ENCODE results near the gene NIM1K.

NIM1K gene

DNA sequence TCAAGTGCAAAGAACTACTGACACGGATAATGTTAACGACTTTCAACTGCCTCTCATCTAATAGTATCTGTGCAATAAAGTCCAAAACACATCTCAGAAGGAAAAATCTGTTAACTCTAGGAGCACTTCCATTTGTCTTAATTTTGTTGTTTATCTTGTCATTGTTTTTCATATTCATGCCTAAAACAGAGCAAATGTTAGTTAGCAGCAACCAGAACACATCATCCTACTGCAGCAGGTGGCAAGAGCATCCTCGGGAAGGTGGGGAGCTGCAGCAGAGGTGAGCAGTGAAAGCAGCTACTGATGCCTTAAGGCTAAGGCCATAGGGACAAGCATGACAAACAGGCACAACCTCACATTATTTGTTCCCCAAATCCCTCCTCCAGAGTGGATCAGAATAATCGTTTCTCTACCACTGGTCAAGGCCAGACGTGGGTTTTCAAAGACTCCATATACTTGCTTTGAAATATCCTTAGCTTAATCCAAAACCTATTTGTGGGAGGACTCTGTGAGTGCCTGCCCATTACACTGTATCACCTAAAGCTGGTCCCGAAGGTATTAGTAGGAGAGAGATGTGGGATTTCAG lies 120.1 kb downstream of the NIM1K start:
- DNase-seq (ENCODE audit: low read depth in 1 of 2, low spot score in 1 of 2): no peak
- H3K4me3 ChIP-seq (replicated peaks; ENCODE audit: insufficient read depth, low read length): peak overlapping the region; percentile 97
- H3K27me3 ChIP-seq (ENCODE audit: insufficient read depth, poor library complexity, severe bottlenecking): no peaks in the 10 kb centered on the region
- TF ChIP-seq, protein P1, sequence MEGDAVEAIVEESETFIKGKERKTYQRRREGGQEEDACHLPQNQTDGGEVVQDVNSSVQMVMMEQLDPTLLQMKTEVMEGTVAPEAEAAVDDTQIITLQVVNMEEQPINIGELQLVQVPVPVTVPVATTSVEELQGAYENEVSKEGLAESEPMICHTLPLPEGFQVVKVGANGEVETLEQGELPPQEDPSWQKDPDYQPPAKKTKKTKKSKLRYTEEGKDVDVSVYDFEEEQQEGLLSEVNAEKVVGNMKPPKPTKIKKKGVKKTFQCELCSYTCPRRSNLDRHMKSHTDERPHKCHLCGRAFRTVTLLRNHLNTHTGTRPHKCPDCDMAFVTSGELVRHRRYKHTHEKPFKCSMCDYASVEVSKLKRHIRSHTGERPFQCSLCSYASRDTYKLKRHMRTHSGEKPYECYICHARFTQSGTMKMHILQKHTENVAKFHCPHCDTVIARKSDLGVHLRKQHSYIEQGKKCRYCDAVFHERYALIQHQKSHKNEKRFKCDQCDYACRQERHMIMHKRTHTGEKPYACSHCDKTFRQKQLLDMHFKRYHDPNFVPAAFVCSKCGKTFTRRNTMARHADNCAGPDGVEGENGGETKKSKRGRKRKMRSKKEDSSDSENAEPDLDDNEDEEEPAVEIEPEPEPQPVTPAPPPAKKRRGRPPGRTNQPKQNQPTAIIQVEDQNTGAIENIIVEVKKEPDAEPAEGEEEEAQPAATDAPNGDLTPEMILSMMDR (IDR thresholded peaks at IDR 0.05; ENCODE audit: insufficient read depth, low read length): no peak
- TF ChIP-seq GABPA (IDR thresholded peaks at IDR 0.05; ENCODE audit: low read depth): no peak
- TF ChIP-seq POLR2AphosphoS5 (IDR thresholded peaks at IDR 0.05; ENCODE audit: low read depth): no peak
- no peak for TF ChIP-seq SPI1 (IDR thresholded peaks at IDR 0.05; ENCODE audit: borderline replicate concordance, low read depth)
- TF ChIP-seq, protein P2, sequence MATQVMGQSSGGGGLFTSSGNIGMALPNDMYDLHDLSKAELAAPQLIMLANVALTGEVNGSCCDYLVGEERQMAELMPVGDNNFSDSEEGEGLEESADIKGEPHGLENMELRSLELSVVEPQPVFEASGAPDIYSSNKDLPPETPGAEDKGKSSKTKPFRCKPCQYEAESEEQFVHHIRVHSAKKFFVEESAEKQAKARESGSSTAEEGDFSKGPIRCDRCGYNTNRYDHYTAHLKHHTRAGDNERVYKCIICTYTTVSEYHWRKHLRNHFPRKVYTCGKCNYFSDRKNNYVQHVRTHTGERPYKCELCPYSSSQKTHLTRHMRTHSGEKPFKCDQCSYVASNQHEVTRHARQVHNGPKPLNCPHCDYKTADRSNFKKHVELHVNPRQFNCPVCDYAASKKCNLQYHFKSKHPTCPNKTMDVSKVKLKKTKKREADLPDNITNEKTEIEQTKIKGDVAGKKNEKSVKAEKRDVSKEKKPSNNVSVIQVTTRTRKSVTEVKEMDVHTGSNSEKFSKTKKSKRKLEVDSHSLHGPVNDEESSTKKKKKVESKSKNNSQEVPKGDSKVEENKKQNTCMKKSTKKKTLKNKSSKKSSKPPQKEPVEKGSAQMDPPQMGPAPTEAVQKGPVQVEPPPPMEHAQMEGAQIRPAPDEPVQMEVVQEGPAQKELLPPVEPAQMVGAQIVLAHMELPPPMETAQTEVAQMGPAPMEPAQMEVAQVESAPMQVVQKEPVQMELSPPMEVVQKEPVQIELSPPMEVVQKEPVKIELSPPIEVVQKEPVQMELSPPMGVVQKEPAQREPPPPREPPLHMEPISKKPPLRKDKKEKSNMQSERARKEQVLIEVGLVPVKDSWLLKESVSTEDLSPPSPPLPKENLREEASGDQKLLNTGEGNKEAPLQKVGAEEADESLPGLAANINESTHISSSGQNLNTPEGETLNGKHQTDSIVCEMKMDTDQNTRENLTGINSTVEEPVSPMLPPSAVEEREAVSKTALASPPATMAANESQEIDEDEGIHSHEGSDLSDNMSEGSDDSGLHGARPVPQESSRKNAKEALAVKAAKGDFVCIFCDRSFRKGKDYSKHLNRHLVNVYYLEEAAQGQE (IDR thresholded peaks at IDR 0.05; ENCODE audit: insufficient replicate concordance, low read depth): no peak
- no peak overlapping the region for H3K27ac ChIP-seq (replicated peaks)

DNA sequence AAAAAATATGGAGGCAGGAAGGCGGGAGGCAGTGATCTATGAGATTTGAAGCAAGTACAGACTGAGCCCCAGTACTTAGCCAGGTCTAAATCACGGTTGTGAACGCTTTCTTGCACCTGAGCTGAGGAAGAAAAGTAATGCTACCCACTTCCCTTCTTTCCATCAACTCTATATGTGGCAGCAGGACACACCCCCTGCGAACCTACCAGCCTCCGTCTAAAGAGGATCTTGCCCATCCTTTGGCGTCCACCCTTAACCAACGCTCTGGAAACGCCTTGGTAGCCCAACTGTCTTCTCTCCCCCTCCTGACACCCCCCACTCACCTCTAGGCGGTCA lies 120.6 kb downstream of the NIM1K start:
- peak overlapping the region; percentile 97 for H3K4me3 ChIP-seq (replicated peaks; ENCODE audit: insufficient read depth, low read length)
- TF ChIP-seq, protein P2 (IDR thresholded peaks at IDR 0.05; ENCODE audit: insufficient replicate concordance, low read depth): no peak
- TF ChIP-seq GABPA (IDR thresholded peaks at IDR 0.05; ENCODE audit: low read depth) (no peak), POLR2AphosphoS5 (IDR thresholded peaks at IDR 0.05; ENCODE audit: low read depth) (no peak), SPI1 (IDR thresholded peaks at IDR 0.05; ENCODE audit: borderline replicate concordance, low read depth) (peak; percentile 85)
- TF ChIP-seq, protein P1 (IDR thresholded peaks at IDR 0.05; ENCODE audit: insufficient read depth, low read length): no peak
- H3K27me3 ChIP-seq (ENCODE audit: insufficient read depth, poor library complexity, severe bottlenecking): no peaks in the 10 kb centered on the region
- peak overlapping the region; percentile 69 for H3K27ac ChIP-seq (replicated peaks)
- DNase-seq (ENCODE audit: low read depth in 1 of 2, low spot score in 1 of 2): peak in 1 of 2 experiments; percentile 63

DNA sequence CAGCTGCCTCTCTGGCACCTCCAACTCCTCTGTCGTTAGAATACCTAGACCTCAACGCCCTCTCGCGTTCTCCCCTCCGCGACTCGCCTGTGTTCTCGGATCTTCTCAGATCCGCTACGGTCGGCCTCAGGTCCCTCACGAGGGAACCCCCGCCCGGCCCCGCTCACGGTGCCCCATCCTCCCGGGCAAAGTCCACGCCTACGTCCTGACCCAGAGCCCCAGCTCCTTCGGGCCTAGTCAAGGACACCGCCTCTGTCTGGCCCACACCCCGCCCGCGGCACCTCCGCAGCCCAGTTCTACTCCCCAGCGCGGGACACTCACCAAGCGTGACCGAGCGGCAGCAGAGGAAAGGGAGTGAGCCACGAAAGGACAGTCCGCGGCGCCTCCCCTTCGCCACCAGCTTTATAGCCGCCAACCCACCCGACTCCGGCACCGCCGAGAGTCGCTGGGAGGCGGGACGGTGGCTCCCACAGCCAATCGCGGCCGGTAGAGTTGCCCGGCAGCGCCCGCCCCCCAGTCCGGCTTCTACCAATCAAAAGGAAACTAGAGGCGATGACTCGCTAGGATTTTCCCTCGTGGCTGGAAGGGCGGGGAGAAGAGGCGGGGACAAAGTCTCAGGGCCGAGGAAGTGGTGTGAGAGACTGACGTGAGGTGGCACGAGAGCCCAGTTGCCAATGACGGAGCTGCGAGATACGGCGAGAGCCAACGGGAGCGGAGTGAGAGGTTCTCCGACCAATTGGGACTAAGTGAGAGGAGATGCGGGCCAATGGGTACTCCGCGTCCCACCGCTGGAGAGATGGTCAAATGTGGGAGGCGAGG lies 121.2 kb downstream of the NIM1K start, which contains the start of gene HMGCS1:
Gene HMGCS1, minus strand, starts transcription at position 378 of the 819 bp plus-strand sequence. CDS start 14,447 bp downstream, outside the sequence.
- peak within 1 kb of the TSS; percentile 69 for H3K27ac ChIP-seq (replicated peaks)

More for the DNA sequence above, 121.2 kb downstream of the NIM1K start, which contains the start of gene HMGCS1:
- Histone ChIP-seq H3K27me3 (ENCODE audit: insufficient read depth, poor library complexity, severe bottlenecking) (no peaks in the 10 kb centered on the region), H3K4me3 (replicated peaks; ENCODE audit: insufficient read depth, low read length) (peak within 1 kb of the TSS; percentile 97)
- DNase-seq (ENCODE audit: low read depth in 1 of 2, low spot score in 1 of 2): peak; percentile 98 to 99
- no peak for TF ChIP-seq GABPA (IDR thresholded peaks at IDR 0.05; ENCODE audit: low read depth)
- TF ChIP-seq, protein P2 (IDR thresholded peaks at IDR 0.05; ENCODE audit: insufficient replicate concordance, low read depth): no peak
- TF ChIP-seq, protein P1 (IDR thresholded peaks at IDR 0.05; ENCODE audit: insufficient read depth, low read length): no peak
- peak; percentile 32; the same call in 1 of the 2 replicates for TF ChIP-seq SPI1 (IDR thresholded peaks at IDR 0.05; ENCODE audit: borderline replicate concordance, low read depth)
- peak; percentile 93 for TF ChIP-seq POLR2AphosphoS5 (IDR thresholded peaks at IDR 0.05; ENCODE audit: low read depth)

Measured in HL-60 (cell line).